Measurements from ENCODE around the gene TNFAIP1.
A peak's percentile ranks its signal among the peaks of the same experiment; 100 is the strongest.
"Not testable (repeated sequence)": the region's sequence is repeated elsewhere in the genome, so short reads cannot be mapped to it uniquely, and the experiment has no call there.

The TNFAIP1 gene

GRCh38 chr17:28335201-28335958, at the start of gene TNFAIP1, which contains the start of gene IFT20:
Gene TNFAIP1, plus strand, starts transcription at chr17:28335761. Its CDS starts 3,761 bp downstream, at chr17:28339522.
Gene IFT20, minus strand, starts transcription at chr17:28335472. Its CDS starts 3,487 bp downstream, at chr17:28331985.
- DNase-seq = peak; percentile 100

GRCh38 chr17:28285965-28286364, 49.6 kb upstream of the TNFAIP1 start:
- no peak for DNase-seq

- DNase-seq = no peak
Observed at GRCh38 chr17:28290703-28291102, 44.9 kb upstream of the TNFAIP1 start.

- DNase-seq = no peak
Observed at GRCh38 chr17:28291780-28292330, 43.7 kb upstream of the TNFAIP1 start.

GRCh38 chr17:28292878-28293277, 42.7 kb upstream of the TNFAIP1 start:
- DNase-seq = not testable (repeated sequence)

GRCh38 chr17:28293994-28294393, 41.6 kb upstream of the TNFAIP1 start:
- no peak for DNase-seq

GRCh38 chr17:28295677-28296578, 39.6 kb upstream of the TNFAIP1 start:
- DNase-seq = no peak

- no peak for DNase-seq
Observed at GRCh38 chr17:28298449-28298848, 37.1 kb upstream of the TNFAIP1 start.

GRCh38 chr17:28306954-28307401, 28.6 kb upstream of the TNFAIP1 start:
- no peak for DNase-seq

- no peak for DNase-seq
Observed at GRCh38 chr17:28313841-28314240, 21.7 kb upstream of the TNFAIP1 start.

- DNase-seq = no peak
Observed at GRCh38 chr17:28315846-28316705, 19.5 kb upstream of the TNFAIP1 start.

GRCh38 chr17:28317099-28317965, 18.2 kb upstream of the TNFAIP1 start:
- DNase-seq = no peak

- DNase-seq = no peak
Observed at GRCh38 chr17:28317966-28318758, 17.4 kb upstream of the TNFAIP1 start.

- DNase-seq = peak; percentile 99
Observed at GRCh38 chr17:28318759-28319597, 16.6 kb upstream of the TNFAIP1 start, which contains the start of gene TMEM97. Gene TMEM97, plus strand, starts transcription at chr17:28319200. Its CDS starts 40 bp downstream, at chr17:28319240.

GRCh38 chr17:28319598-28319935, 16.0 kb upstream of the TNFAIP1 start:
- DNase-seq = no peak

GRCh38 chr17:28320215-28321061, 15.1 kb upstream of the TNFAIP1 start:
- DNase-seq = no peak

- no peak for DNase-seq
Observed at GRCh38 chr17:28324267-28324745, 11.3 kb upstream of the TNFAIP1 start.

- DNase-seq = no peak
Observed at GRCh38 chr17:28324781-28325180, 10.8 kb upstream of the TNFAIP1 start.
